Adrenal gland (tissue), 5 donors: ENCODE measurements around the gene KIAA1671.

Experiments
- CTCF ChIP-seq, 6 experiments: fragments of 450-650 bp in 4 of 6; fragments of 200-600 bp in 2 of 6; sonication (generic) in 1 of 6; IDR thresholded peaks; 1 replicate in 5 of 6; 2 replicates in 1 of 6; pipeline versions ENCODE4 v1.5.1 to v1.8.0; 2016 to 2021; ENCODE audit warnings: antibody characterized with exemption in 6 of 6, mild to moderate bottlenecking in 2 of 6, moderate library complexity in 1 of 6
- POLR2A ChIP-seq, 2 donors: fragments of 450-650 bp; IDR thresholded peaks; one replicate each; pipeline ENCODE4 v1.6.1; 2017; ENCODE audit warnings: antibody characterized with exemption in 2 of 2, mild to moderate bottlenecking in 2 of 2, moderate library complexity in 1 of 2
- donor health status: DM: no; HTN: no; CAD: no.

- TF ChIP-seq CTCF (IDR thresholded peaks at IDR 0.05) = no peak
- no peak for TF ChIP-seq POLR2A (IDR thresholded peaks at IDR 0.05)
Observed at GRCh38 chr22:24997023-24997422, 44.5 kb downstream of the KIAA1671 start.
